ENCODE data around the gene HSD17B14. TPM values are rescaled to one million over a fixed set of nuclear protein-coding genes. Genes with fewer than 3 reads are reported as not detected.
"Not testable (repeated sequence)": the region's sequence is repeated elsewhere in the genome, so short reads cannot be mapped to it uniquely, and the experiment has no call there.

The HSD17B14 gene
- total and polyA plus RNA-seq, 9 of the 15 experiments (the other 6 are each of a cell fraction or from before 2014, with no cell fraction given) = 0.16 TPM; not detected in 8

- TF ChIP-seq REST (IDR thresholded peaks at IDR 0.05; ENCODE audit: borderline replicate concordance) (0 out of 2 replicates have a peak, but pooled peaks have one; percentile 3), REST (CRISPR knock-in tag; IDR thresholded peaks at IDR 0.05; ENCODE audit: low read depth) (peak; percentile 56; the same call in 1 of the 2 replicates), ETV6 (CRISPR knock-in tag; IDR thresholded peaks at IDR 0.05; ENCODE audit: borderline replicate concordance) (peak; percentile 54; the same call in 1 of the 2 replicates), HDAC2 (IDR thresholded peaks at IDR 0.05) (peak; percentile 70), GATAD2B (IDR thresholded peaks at IDR 0.05; ENCODE audit: borderline replicate concordance) (0 out of 2 replicates have a peak, but pooled peaks have one; percentile 34), MEIS2 (IDR thresholded peaks at IDR 0.05; ENCODE audit: partially characterized antibody) (peak; percentile 96), MXI1 (IDR thresholded peaks at IDR 0.05; ENCODE audit: low read depth, low read length) (peak; percentile 5; the same call in 1 of the 2 replicates), EP300 (IDR thresholded peaks at IDR 0.05; ENCODE audit: low read length) (peak; percentile 76; the same call in 1 of the 2 replicates), ERF (CRISPR knock-in tag; IDR thresholded peaks at IDR 0.05) (peak; percentile 87), TOE1 (IDR thresholded peaks at IDR 0.05; ENCODE audit: borderline replicate concordance) (peak; percentile 73; the same call in 1 of the 2 replicates), BCLAF1 (IDR thresholded peaks at IDR 0.05; ENCODE audit: borderline replicate concordance in 1 of 2, control insufficient read depth in 1 of 2, low read depth in 2 of 2, low read length in 1 of 2) (0 out of 4 replicates have a peak, but pooled peaks of 1 of the 2 experiments have one; percentile 21)
- not testable (repeated sequence) for TF ChIP-seq ETV6 (IDR thresholded peaks at IDR 0.05; ENCODE audit: borderline replicate concordance in 1 of 2, low read depth in 2 of 2, low read length in 1 of 2); TOE1 (CRISPR knock-in tag; IDR thresholded peaks at IDR 0.05; ENCODE audit: borderline replicate concordance, low read depth)
Measured at GRCh38 chr19:48876043-48876981, 40.0 kb upstream of the HSD17B14 start (continued).

All from K562 (cell line).